ENCODE measurements around the gene SLC24A3.

Gene SLC24A3

GRCh38 chr20:19301142-19301541 lies 88.7 kb downstream of the SLC24A3 start:
- DNase-seq (ENCODE audit: low read depth in 1 of 2, low spot score in 1 of 2): no peak

GRCh38 chr20:19301843-19302242 lies 89.4 kb downstream of the SLC24A3 start:
- DNase-seq (ENCODE audit: low read depth in 1 of 2, low spot score in 1 of 2): no peak

GRCh38 chr20:19302714-19303113 lies 90.3 kb downstream of the SLC24A3 start:
- DNase-seq (ENCODE audit: low read depth in 1 of 2, low spot score in 1 of 2): no peak

GRCh38 chr20:19304389-19304788 lies 91.9 kb downstream of the SLC24A3 start:
- no peak for DNase-seq (ENCODE audit: low read depth in 1 of 2, low spot score in 1 of 2)

GRCh38 chr20:19304886-19305415 lies 92.5 kb downstream of the SLC24A3 start:
- no peak for DNase-seq (ENCODE audit: low read depth in 1 of 2, low spot score in 1 of 2)

- DNase-seq (ENCODE audit: low read depth in 1 of 2, low spot score in 1 of 2): no peak
These were observed 95.7 kb downstream of the SLC24A3 start for GRCh38 chr20:19308146-19308545.

GRCh38 chr20:19310541-19310940 lies 98.1 kb downstream of the SLC24A3 start:
- DNase-seq (ENCODE audit: low read depth in 1 of 2, low spot score in 1 of 2): no peak

GRCh38 chr20:19313342-19314069 lies 101.1 kb downstream of the SLC24A3 start:
- DNase-seq (ENCODE audit: low read depth in 1 of 2, low spot score in 1 of 2): no peak

GRCh38 chr20:19314621-19315020 lies 102.2 kb downstream of the SLC24A3 start:
- no peak for DNase-seq (ENCODE audit: low read depth in 1 of 2, low spot score in 1 of 2)

GRCh38 chr20:19317237-19318069 lies 105.0 kb downstream of the SLC24A3 start:
- DNase-seq (ENCODE audit: low read depth in 1 of 2, low spot score in 1 of 2): no peak

- DNase-seq (ENCODE audit: low read depth in 1 of 2, low spot score in 1 of 2): no peak
These were observed 106.2 kb downstream of the SLC24A3 start for GRCh38 chr20:19318610-19319009.

- no peak for DNase-seq (ENCODE audit: low read depth in 1 of 2, low spot score in 1 of 2)
These were observed 107.6 kb downstream of the SLC24A3 start for GRCh38 chr20:19320005-19320404.

GRCh38 chr20:19321176-19321575 lies 108.7 kb downstream of the SLC24A3 start:
- DNase-seq (ENCODE audit: low read depth in 1 of 2, low spot score in 1 of 2): no peak

GRCh38 chr20:19322061-19322985 lies 109.9 kb downstream of the SLC24A3 start:
- no peak for DNase-seq (ENCODE audit: low read depth in 1 of 2, low spot score in 1 of 2)

GRCh38 chr20:19327401-19327800 lies 115.0 kb downstream of the SLC24A3 start:
- DNase-seq (ENCODE audit: low read depth in 1 of 2, low spot score in 1 of 2): no peak

GRCh38 chr20:19328676-19329075 lies 116.2 kb downstream of the SLC24A3 start:
- DNase-seq (ENCODE audit: low read depth in 1 of 2, low spot score in 1 of 2): no peak

GRCh38 chr20:19330038-19330437 lies 117.6 kb downstream of the SLC24A3 start:
- no peak for DNase-seq (ENCODE audit: low read depth in 1 of 2, low spot score in 1 of 2)

- DNase-seq (ENCODE audit: low read depth in 1 of 2, low spot score in 1 of 2): no peak
These were observed 118.3 kb downstream of the SLC24A3 start for GRCh38 chr20:19330731-19331130.

- no peak for DNase-seq (ENCODE audit: low read depth in 1 of 2, low spot score in 1 of 2)
These were observed 121.1 kb downstream of the SLC24A3 start for GRCh38 chr20:19333563-19333962.

- no peak for DNase-seq (ENCODE audit: low read depth in 1 of 2, low spot score in 1 of 2)
These were observed 122.9 kb downstream of the SLC24A3 start for GRCh38 chr20:19335341-19335740.

GRCh38 chr20:19335916-19336315 lies 123.5 kb downstream of the SLC24A3 start:
- DNase-seq (ENCODE audit: low read depth in 1 of 2, low spot score in 1 of 2): no peak
